Calu3 (cell line): ENCODE results near the gene OSTF1. TPM values are rescaled to one million over a fixed set of nuclear protein-coding genes. Genes with fewer than 3 reads are reported as not detected.

ENCODE experiments used
- BruUV-seq: library from RNA; stranded (reverse); fragments of 400-500 nt; replicated peaks from 2 replicates; lab custom pipeline; 2021; lab: Mats Ljungman, UMichigan
- CTCF ChIA-PET: fragments of 300-600 bp; sonication (Branson Sonifier 250); formaldehyde crosslinking; loops from one replicate; lab custom pipeline; 2022; ENCODE audit warnings: antibody characterized with exemption; lab: Charles Lee
- DNase-seq: peaks from one replicate; pipeline ENCODE4 v3.0.0; 2022
- H3K27ac Mint-ChIP-seq: one replicate; pipeline ENCODE4 v1.8.0; 2022; ENCODE audit warnings: mixed read lengths; ENCODE audit not compliant: unreplicated experiment
- H3K27me3 Mint-ChIP-seq: one replicate; pipeline ENCODE4 v1.8.0; 2022; ENCODE audit warnings: mixed read lengths; ENCODE audit not compliant: unreplicated experiment
- H3K36me3 Mint-ChIP-seq: one replicate; pipeline ENCODE4 v1.8.0; 2022; ENCODE audit warnings: mild to moderate bottlenecking, moderate library complexity, mixed read lengths; ENCODE audit not compliant: insufficient read depth, unreplicated experiment
- H3K4me1 Mint-ChIP-seq: one replicate; pipeline ENCODE4 v1.8.0; 2022; ENCODE audit warnings: mild to moderate bottlenecking, low read depth, mixed read lengths; ENCODE audit not compliant: unreplicated experiment
- H3K4me3 Mint-ChIP-seq: one replicate; pipeline ENCODE4 v1.8.0; 2022; ENCODE audit warnings: mild to moderate bottlenecking, low read depth, moderate library complexity, mixed read lengths; ENCODE audit not compliant: unreplicated experiment
- H3K9me3 Mint-ChIP-seq: one replicate; pipeline ENCODE4 v1.8.0; 2022; ENCODE audit warnings: low read depth, mixed read lengths; ENCODE audit not compliant: unreplicated experiment
- CTCF ChIP-seq: fragments of 200-600 bp; IDR thresholded peaks from one replicate; pipeline ENCODE4 v1.8.0; 2022; ENCODE audit warnings: antibody characterized with exemption; ENCODE audit not compliant: unreplicated experiment
- intact Hi-C: fragments of 100-400 bp; cut with micrococcal nuclease; formaldehyde crosslinking; loops from one replicate; pipeline ENCODE4 v1.10.0; 2022; ENCODE audit not compliant: unreplicated experiment
- total RNA-seq: library from RNA; stranded (reverse); gene quantifications from 2 replicates; pipeline ENCODE4 v1.2.3, GENCODE V29; 2022

OSTF1 gene
- total RNA-seq, 1 experiment from 2014 or later: 29.7 TPM

- intact Hi-C loops: no loop called here
- Mint-ChIP-seq H3K36me3 (no peaks in the 10 kb centered on the region), H3K27me3 (no peaks in the 10 kb centered on the region), H3K9me3 (peaks cover 5% of the 10 kb centered on the region), H3K4me3 (no peak overlapping the region), H3K4me1 (no peaks in the 10 kb centered on the region), H3K27ac (no peak overlapping the region)
- DNase-seq: no peak
- no TSS peak for BruUV-seq
- CTCF ChIA-PET: no interaction called here
- no peak for TF ChIP-seq CTCF
Measured at GRCh38 chr9:75168270-75169178, 80.2 kb downstream of the OSTF1 start.

GRCh38 chr9:75169623-75170022, 81.3 kb downstream of the OSTF1 start:
- no peaks in the 10 kb centered on the region for H3K4me1 Mint-ChIP-seq
- no peaks in the 10 kb centered on the region for H3K36me3 Mint-ChIP-seq
- H3K27me3 Mint-ChIP-seq: no peaks in the 10 kb centered on the region
- peaks cover 5% of the 10 kb centered on the region for H3K9me3 Mint-ChIP-seq
- intact Hi-C loops: no loop called here
- CTCF ChIA-PET: no interaction called here
- no peak for TF ChIP-seq CTCF
- H3K27ac Mint-ChIP-seq: no peak overlapping the region
- no peak overlapping the region for H3K4me3 Mint-ChIP-seq
- BruUV-seq: no TSS peak
- DNase-seq: no peak

- no peak overlapping the region for H3K4me3 Mint-ChIP-seq
- no peaks in the 10 kb centered on the region for H3K4me1 Mint-ChIP-seq
- H3K9me3 Mint-ChIP-seq: peaks cover 5% of the 10 kb centered on the region
- no TSS peak for BruUV-seq
- H3K27me3 Mint-ChIP-seq: no peaks in the 10 kb centered on the region
- DNase-seq: no peak
- intact Hi-C loops: no loop called here
- no peaks in the 10 kb centered on the region for H3K36me3 Mint-ChIP-seq
- TF ChIP-seq CTCF: no peak
- CTCF ChIA-PET: no interaction called here
- H3K27ac Mint-ChIP-seq: no peak overlapping the region
Measured at GRCh38 chr9:75170898-75171360, 82.6 kb downstream of the OSTF1 start.

- Mint-ChIP-seq H3K4me3 (no peak overlapping the region), H3K4me1 (no peaks in the 10 kb centered on the region), H3K36me3 (no peaks in the 10 kb centered on the region), H3K27ac (no peak overlapping the region), H3K27me3 (no peaks in the 10 kb centered on the region), H3K9me3 (no peaks in the 10 kb centered on the region)
- BruUV-seq: no TSS peak
- no peak for DNase-seq
- CTCF ChIA-PET: interaction anchor here (0.6 kb wide), 1 partner anchor 288 kb away, joined by 6 read pairs; no protein-coding TSS in a partner anchor
- intact Hi-C loops: no loop called here
- TF ChIP-seq CTCF: no peak
Measured at GRCh38 chr9:75175395-75175794, 87.1 kb downstream of the OSTF1 start.
